ENCODE data around the gene MDC1. TPM values are rescaled to one million over a fixed set of nuclear protein-coding genes. Genes with fewer than 3 reads are reported as not detected.

The MDC1 gene
- polyA plus RNA-seq, 1 experiment, result 7.5 TPM

GRCh38 chr6:30730601-30731435, 13.7 kb upstream of the MDC1 start:
- H3K4me3 ChIP-seq (ENCODE audit: low read depth, low read length), result no peak overlapping the region
- DNase-seq (ENCODE audit: low read depth), result no peak
- peak; percentile 45; the same call in 1 of the 2 replicates for TF ChIP-seq CTCF (IDR thresholded peaks at IDR 0.05; ENCODE audit: insufficient read depth, low read depth, low read length)
- H3K36me3 ChIP-seq (ENCODE audit: control insufficient read depth, insufficient read depth, low read length), result peaks cover 37% of the 10 kb centered on the region
- ChIA-PET CTCF (interaction anchor here (0.6 to 20.5 kb wide), 13 partner anchors 9 to 182 kb away, joined by 3 to 387 read pairs (median 4); partner anchors contain the start of genes DHX16 and FLOT1), POLR2A (interaction anchor here (0.5 kb wide), 1 partner anchor 9 kb away, joined by 4 read pairs; no protein-coding TSS in a partner anchor)
- no peaks in the 10 kb centered on the region for H3K27me3 ChIP-seq (ENCODE audit: control insufficient read depth, insufficient read depth, low read length)

GRCh38 chr6:30727920-30728553, 11.0 kb upstream of the MDC1 start:
- Histone ChIP-seq H3K27me3 (ENCODE audit: control insufficient read depth, insufficient read depth, low read length) (no peaks in the 10 kb centered on the region), H3K4me3 (ENCODE audit: low read depth, low read length) (no peak overlapping the region), H3K36me3 (ENCODE audit: control insufficient read depth, insufficient read depth, low read length) (peaks cover 40% of the 10 kb centered on the region)
- TF ChIP-seq CTCF (IDR thresholded peaks at IDR 0.05; ENCODE audit: insufficient read depth, low read depth, low read length), result peak; percentile 51
- ChIA-PET CTCF (interaction anchor here (0.6 to 20.5 kb wide), 11 partner anchors 10 to 383 kb away, joined by 3 to 387 read pairs (median 6); partner anchors contain the start of genes DHX16 and IER3), POLR2A (interaction anchor here (0.5 to 0.6 kb wide), 2 partner anchors 16 to 150 kb away, joined by 3 to 5 read pairs; partner anchors contain the start of gene IER3)
- no peak for DNase-seq (ENCODE audit: low read depth)

GRCh38 chr6:30726506-30727413, 9.7 kb upstream of the MDC1 start:
- DNase-seq (ENCODE audit: low read depth), result no peak
- TF ChIP-seq CTCF (IDR thresholded peaks at IDR 0.05; ENCODE audit: insufficient read depth, low read depth, low read length), result no peak
- H3K27me3 ChIP-seq (ENCODE audit: control insufficient read depth, insufficient read depth, low read length), result no peaks in the 10 kb centered on the region
- peaks cover 37% of the 10 kb centered on the region for H3K36me3 ChIP-seq (ENCODE audit: control insufficient read depth, insufficient read depth, low read length)
- CTCF ChIA-PET, result interaction anchor here (0.6 to 20.5 kb wide), 6 partner anchors 10 to 152 kb away, joined by 3 to 387 read pairs (median 7); partner anchors contain the start of gene DHX16
- POLR2A ChIA-PET, result interaction anchor here (0.5 kb wide), 1 partner anchor 14 kb away, joined by 24 read pairs; no protein-coding TSS in a partner anchor
- H3K4me3 ChIP-seq (ENCODE audit: low read depth, low read length), result no peak overlapping the region

GRCh38 chr6:30725713-30726505, 8.8 kb upstream of the MDC1 start:
- POLR2A ChIA-PET, result no interaction called here
- DNase-seq (ENCODE audit: low read depth), result no peak
- Histone ChIP-seq H3K27me3 (ENCODE audit: control insufficient read depth, insufficient read depth, low read length) (no peaks in the 10 kb centered on the region), H3K36me3 (ENCODE audit: control insufficient read depth, insufficient read depth, low read length) (peaks cover 35% of the 10 kb centered on the region), H3K4me3 (ENCODE audit: low read depth, low read length) (no peak overlapping the region)
- TF ChIP-seq CTCF (IDR thresholded peaks at IDR 0.05; ENCODE audit: insufficient read depth, low read depth, low read length), result no peak
- CTCF ChIA-PET, result interaction anchor here (2.4 to 20.5 kb wide), 2 partner anchors 48 to 153 kb away, joined by 8 to 387 read pairs; partner anchors contain the start of gene DHX16
